ENCODE measurements around the gene B3GNT2. TPM values are rescaled to one million over a fixed set of nuclear protein-coding genes. Genes with fewer than 3 reads are reported as not detected.
"Not testable (repeated sequence)": the region's sequence is repeated elsewhere in the genome, so short reads cannot be mapped to it uniquely, and the experiment has no call there.

The B3GNT2 gene
- polyA plus RNA-seq, 1 of the 3 experiments (the other 2 are of a cell fraction): 6.3 TPM

GRCh38 chr2:62197925-62198633, 2.2 kb downstream of the B3GNT2 start:
- 46% methylated on average over 5 of the region's 5 CpGs for WGBS (ENCODE audit: low lambda C conversion rate)
- ChIA-PET CTCF (interaction anchor here (0.6 to 2.2 kb wide), 8 partner anchors 24 to 213 kb away, joined by 3 to 6 read pairs (median 4); no protein-coding TSS in a partner anchor), POLR2A (interaction anchor here (0.7 to 1.0 kb wide), 2 partner anchors 108 to 112 kb away, joined by 3 read pairs; no protein-coding TSS in a partner anchor)
- Histone ChIP-seq H3K9me2 (no peaks in the 10 kb centered on the region), H3K36me3 (replicated peaks in 1 of 2; ENCODE audit: control insufficient read depth in 1 of 2, insufficient read depth in 2 of 2, low read length in 1 of 2) (no peaks in the 10 kb centered on the region), H3K27me3 (ENCODE audit: insufficient read depth) (no peaks in the 10 kb centered on the region), H3K79me2 (ENCODE audit: insufficient read depth) (peaks cover 63% of the 10 kb centered on the region), H3F3A (replicated peaks; ENCODE audit: insufficient read depth) (no peaks in the 10 kb centered on the region), H4K20me1 (ENCODE audit: insufficient read depth) (peaks cover 18% of the 10 kb centered on the region), H3K27ac (ENCODE audit: low read depth in 2 of 2, low read length in 1 of 2) (no peak overlapping the region; a peak in 1 of 4 replicates), H3K4me3 (ENCODE audit: low read depth in 2 of 2, low read length in 1 of 2) (peak overlapping the region; percentile 70 to 98), H3K9ac (peak overlapping the region; percentile 76; the same call in 1 of the 2 replicates), H3K4me2 (peak overlapping the region; percentile 94), H3K4me1 (ENCODE audit: control insufficient read depth in 1 of 2, insufficient read depth in 2 of 2, low read depth in 1 of 2, low read length in 1 of 2) (peaks cover 3 to 20% of the 10 kb centered on the region in 2 experiments; a peak in 2 of 4 replicates), H3K9me3 (no peaks in the 10 kb centered on the region), H2AFZ (ENCODE audit: low read depth) (no peak overlapping the region)
- no peak for TF ChIP-seq GATA2 (CRISPR knock-in tag; IDR thresholded peaks at IDR 0.05)
- TF ChIP-seq POLR2AphosphoS5 (IDR thresholded peaks at IDR 0.05; ENCODE audit: low read depth, low read length): no peak
- no peak for TF ChIP-seq USF1 (IDR thresholded peaks at IDR 0.05; ENCODE audit: borderline replicate concordance, low read depth)
- no peak for TF ChIP-seq SIN3A (IDR thresholded peaks at IDR 0.05; ENCODE audit: borderline replicate concordance, low read depth, low read length)
- TF ChIP-seq PBX3 (IDR thresholded peaks at IDR 0.05): no peak
- TF ChIP-seq MEF2A (IDR thresholded peaks at IDR 0.05; ENCODE audit: borderline replicate concordance, low read depth): no peak
- TF ChIP-seq EZH2phosphoT487 (IDR thresholded peaks at IDR 0.05; ENCODE audit: borderline replicate concordance, low read depth): no peak
- no peak for DNase-seq

GRCh38 chr2:62198854-62199253, 2.9 kb downstream of the B3GNT2 start:
- CTCF ChIA-PET: interaction anchor here (2.2 kb wide), 1 partner anchor 212 kb away, joined by 6 read pairs; no protein-coding TSS in a partner anchor
- H3K9me2 ChIP-seq; H3K27ac ChIP-seq (ENCODE audit: low read depth in 2 of 2, low read length in 1 of 2); H3K9ac ChIP-seq; H3K27me3 ChIP-seq (ENCODE audit: insufficient read depth); DNase-seq; H3F3A ChIP-seq (replicated peaks; ENCODE audit: insufficient read depth); H3K9me3 ChIP-seq; H2AFZ ChIP-seq (ENCODE audit: low read depth); POLR2A ChIA-PET; H3K4me3 ChIP-seq (ENCODE audit: low read depth in 2 of 2, low read length in 1 of 2); H3K36me3 ChIP-seq (replicated peaks in 1 of 2; ENCODE audit: control insufficient read depth in 1 of 2, insufficient read depth in 2 of 2, low read length in 1 of 2): not testable (repeated sequence)
- H4K20me1 ChIP-seq (ENCODE audit: insufficient read depth): peaks cover 22% of the 10 kb centered on the region
- 0 out of 2 replicates have a peak overlapping the region, but pooled peaks have one; percentile 94 for H3K4me2 ChIP-seq
- peaks cover 63% of the 10 kb centered on the region for H3K79me2 ChIP-seq (ENCODE audit: insufficient read depth)
- 94% methylated on average over 8 of the region's 8 CpGs for WGBS (ENCODE audit: low lambda C conversion rate)
- peaks cover 3 to 22% of the 10 kb centered on the region in 2 experiments; a peak in 2 of 4 replicates for H3K4me1 ChIP-seq (ENCODE audit: control insufficient read depth in 1 of 2, insufficient read depth in 2 of 2, low read depth in 1 of 2, low read length in 1 of 2)
